Measurements from ENCODE around the gene IZUMO2.
A peak's percentile ranks its signal among the peaks of the same experiment; 100 is the strongest.
"Not testable (repeated sequence)": the region's sequence is repeated elsewhere in the genome, so short reads cannot be mapped to it uniquely, and the experiment has no call there.

Gene IZUMO2

GRCh38 chr19:50133518-50134492 is 29.3 kb downstream of the IZUMO2 start:
- not testable (repeated sequence) for H3K27ac ChIP-seq
- TF ChIP-seq CTCF (conservative IDR thresholded peaks at IDR 0.05) = peak; percentile 45

DNA sequence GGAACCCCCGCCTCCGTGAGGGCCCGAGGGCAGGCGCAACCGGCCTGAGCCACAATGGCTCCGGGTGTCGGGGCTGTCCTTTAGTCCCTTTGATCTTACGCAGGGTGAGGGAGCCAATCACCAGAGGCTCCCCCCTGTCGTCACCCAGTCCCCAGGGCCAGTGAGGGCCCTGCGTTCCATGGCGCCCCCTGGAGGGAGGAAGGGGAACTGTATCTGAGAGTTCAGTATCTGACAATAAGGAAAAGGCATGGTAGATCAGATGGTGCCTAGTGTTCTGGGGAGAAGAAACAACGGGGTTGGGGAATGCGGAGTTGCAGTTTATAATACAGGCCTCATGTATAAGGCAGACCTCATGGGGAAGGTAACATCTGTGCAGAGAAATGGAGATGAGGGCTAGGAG is 59.1 kb downstream of the IZUMO2 start:
- H3K27ac ChIP-seq = not testable (repeated sequence)

GRCh38 chr19:50103405-50103804 is 59.7 kb downstream of the IZUMO2 start:
- H3K27ac ChIP-seq = not testable (repeated sequence)

Data from C4-2B (cell line).